Measurements from ENCODE around the gene RPL35A. TPM values are rescaled to one million over a fixed set of nuclear protein-coding genes. Genes with fewer than 3 reads are reported as not detected.
A peak's percentile ranks its signal among the peaks of the same experiment; 100 is the strongest.

The RPL35A gene
- total and polyA plus RNA-seq, 2 donors (not counting 1 experiment from before 2014, with no cell fraction given), result 1,228 to 1,242 TPM

- CTCF ChIA-PET, result no interaction called here
- Histone ChIP-seq H2AFZ (ENCODE audit: insufficient read depth, low read depth, low read length, poor library complexity, severe bottlenecking) (no peak overlapping the region), H4K20me1 (ENCODE audit: control insufficient read depth, insufficient read depth, low read length, poor library complexity, severe bottlenecking) (no peaks in the 10 kb centered on the region), H3K4me3 (ENCODE audit: control extremely low read depth in 1 of 5, extremely low read depth in 1 of 5, insufficient read depth in 1 of 5, low read depth in 2 of 5, low read length in 4 of 5) (no peak overlapping the region), H3K9ac (ENCODE audit: low read length) (no peak overlapping the region), H3K9me3 (ENCODE audit: control extremely low read depth in 1 of 3, control insufficient read depth in 2 of 3, insufficient read depth in 1 of 3, low read length in 2 of 3) (no peaks in the 10 kb centered on the region), H3K79me2 (ENCODE audit: control insufficient read depth, insufficient read depth, low read length) (no peaks in the 10 kb centered on the region), H3K27me3 (replicated peaks in 1 of 4; ENCODE audit: control extremely low read depth in 1 of 4, control insufficient read depth in 3 of 4, insufficient read depth in 4 of 4, low read length in 3 of 4) (no peaks in the 10 kb centered on the region), H3K27ac (ENCODE audit: low read length in 2 of 2) (no peak overlapping the region), H3K4me2 (replicated peaks; ENCODE audit: low read depth, low read length, poor library complexity, severe bottlenecking) (no peak overlapping the region), H3K4me1 (ENCODE audit: control insufficient read depth in 2 of 2, insufficient read depth in 2 of 2, low read length in 2 of 2) (no peaks in the 10 kb centered on the region), H3K36me3 (replicated peaks in 1 of 2; ENCODE audit: control extremely low read depth in 1 of 2, control insufficient read depth in 1 of 2, extremely low read depth in 1 of 2, insufficient read depth in 2 of 2, low read length in 1 of 2) (no peaks in the 10 kb centered on the region)
- WGBS (ENCODE audit: insufficient coverage), result 96% methylated on average over 5 of the region's 5 CpGs
- POLR2A ChIA-PET, result interaction anchor here (0.7 kb wide), 1 partner anchor 107 kb away, joined by 3 read pairs; no protein-coding TSS in a partner anchor
- intact Hi-C loops (cut with micrococcal nuclease), result no loop called here
- Mint-ChIP-seq H3K4me3 (no peak overlapping the region), H3K27me3 (no peaks in the 10 kb centered on the region), H3K9me3 (ENCODE audit: insufficient read depth) (no peaks in the 10 kb centered on the region), H3K27ac (no peak overlapping the region), H3K4me1 (peaks cover 2% of the 10 kb centered on the region)
- no peak for ATAC-seq (ENCODE audit: low read depth)
- no peak for DNase-seq
- no peak for TF ChIP-seq EZH2 (IDR thresholded peaks at IDR 0.05; ENCODE audit: borderline replicate concordance, insufficient read depth, low read depth, low read length, poor library complexity, severe bottlenecking)
- TF ChIP-seq CTCF (IDR thresholded peaks at IDR 0.05), result peak; percentile 12
These were observed 46.9 kb downstream of the RPL35A start for GRCh38 chr3:197996855-197997254.

GRCh38 chr3:197997936-197998335 lies 47.9 kb downstream of the RPL35A start:
- H3K27me3 Mint-ChIP-seq, result no peaks in the 10 kb centered on the region
- Histone ChIP-seq H3K9me3 (ENCODE audit: control extremely low read depth in 1 of 3, control insufficient read depth in 2 of 3, insufficient read depth in 1 of 3, low read length in 2 of 3) (no peaks in the 10 kb centered on the region), H3K79me2 (ENCODE audit: control insufficient read depth, insufficient read depth, low read length) (no peaks in the 10 kb centered on the region), H3K27me3 (replicated peaks in 1 of 4; ENCODE audit: control extremely low read depth in 1 of 4, control insufficient read depth in 3 of 4, insufficient read depth in 4 of 4, low read length in 3 of 4) (no peaks in the 10 kb centered on the region), H3K27ac (ENCODE audit: low read length in 2 of 2) (no peak overlapping the region), H3K4me2 (replicated peaks; ENCODE audit: low read depth, low read length, poor library complexity, severe bottlenecking) (no peak overlapping the region), H4K20me1 (ENCODE audit: control insufficient read depth, insufficient read depth, low read length, poor library complexity, severe bottlenecking) (no peaks in the 10 kb centered on the region), H3K9ac (ENCODE audit: low read length) (no peak overlapping the region), H3K36me3 (replicated peaks in 1 of 2; ENCODE audit: control extremely low read depth in 1 of 2, control insufficient read depth in 1 of 2, extremely low read depth in 1 of 2, insufficient read depth in 2 of 2, low read length in 1 of 2) (no peaks in the 10 kb centered on the region), H3K4me1 (ENCODE audit: control insufficient read depth in 2 of 2, insufficient read depth in 2 of 2, low read length in 2 of 2) (no peaks in the 10 kb centered on the region), H2AFZ (ENCODE audit: insufficient read depth, low read depth, low read length, poor library complexity, severe bottlenecking) (no peak overlapping the region), H3K4me3 (ENCODE audit: control extremely low read depth in 1 of 5, extremely low read depth in 1 of 5, insufficient read depth in 1 of 5, low read depth in 2 of 5, low read length in 4 of 5) (no peak overlapping the region)
- CTCF ChIA-PET, result no interaction called here
- intact Hi-C loops (cut with micrococcal nuclease), result no loop called here
- H3K4me1 Mint-ChIP-seq, result peaks cover 2% of the 10 kb centered on the region
- no peaks in the 10 kb centered on the region for H3K9me3 Mint-ChIP-seq (ENCODE audit: insufficient read depth)
- 100% methylated on average over 3 of the region's 3 CpGs for WGBS (ENCODE audit: insufficient coverage)
- TF ChIP-seq CTCF (IDR thresholded peaks at IDR 0.05) (no peak), EZH2 (IDR thresholded peaks at IDR 0.05; ENCODE audit: borderline replicate concordance, insufficient read depth, low read depth, low read length, poor library complexity, severe bottlenecking) (no peak)
- no peak overlapping the region for H3K4me3 Mint-ChIP-seq
- no peak overlapping the region for H3K27ac Mint-ChIP-seq
- POLR2A ChIA-PET, result no interaction called here
- DNase-seq, result no peak
- ATAC-seq (ENCODE audit: low read depth), result no peak

Small RNAs within 50 kb of the gene (small RNA-seq; reads per million reads assigned to genes)
- not detected for gene RNU6-621P (ENCODE audit: insufficient read length, low read depth, low replicate concordance)

Other genes starting within 250 kb of the RPL35A start
- gene RUBCN, start 213.3 kb upstream of the RPL35A start, total RNA-seq, result 423 and 427 TPM in 2 replicates
- 57.3 and 63.5 TPM in 2 replicates for gene RUBCN, start 213.3 kb upstream of the RPL35A start, polyA plus RNA-seq
- gene FYTTD1, start 200.3 kb upstream of the RPL35A start, total RNA-seq, result 110 and 121 TPM in 2 replicates
- 6.2 and 11.8 TPM in 2 replicates for gene FYTTD1, start 200.3 kb upstream of the RPL35A start, polyA plus RNA-seq
- 136 and 145 TPM in 2 replicates for gene LRCH3, start 158.9 kb upstream of the RPL35A start, total RNA-seq
- gene LRCH3, start 158.9 kb upstream of the RPL35A start, polyA plus RNA-seq, result 30.1 and 30.2 TPM in 2 replicates
- gene LMLN, start 10.0 kb downstream of the RPL35A start, total RNA-seq, result 5.5 and 6.7 TPM in 2 replicates
- 1.4 and 1.7 TPM in 2 replicates for gene LMLN, start 10.0 kb downstream of the RPL35A start, polyA plus RNA-seq

Data from B cell (primary cell).